ENCODE data around the gene PEX11B. TPM values are rescaled to one million over a fixed set of nuclear protein-coding genes. Genes with fewer than 3 reads are reported as not detected.

Gene PEX11B
- polyA plus RNA-seq, 1 donor (not counting 4 experiments of a cell fraction or from before 2014, with no cell fraction given), result 97.7 TPM

DNA sequence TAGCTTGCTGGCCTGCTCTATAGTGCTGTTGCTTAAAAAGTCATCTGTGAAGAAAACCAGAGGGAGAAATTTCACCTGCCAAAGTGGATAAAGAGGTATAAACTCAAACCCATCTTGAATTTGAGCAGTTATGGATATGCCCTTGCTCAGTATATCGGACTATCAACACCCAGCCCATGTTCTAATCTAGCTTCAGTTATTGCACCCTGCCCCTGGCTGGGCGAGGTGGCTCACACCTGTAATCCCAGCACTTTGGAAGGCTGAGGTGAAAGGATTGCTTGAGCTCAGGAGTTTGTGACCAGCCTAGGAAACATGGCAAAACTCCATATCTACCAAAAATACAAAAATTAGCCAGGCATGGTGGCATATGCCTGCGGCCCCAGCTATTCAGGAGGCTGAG is 26.0 kb upstream of the PEX11B start:
- no peak overlapping the region for H3K4me2 ChIP-seq (ENCODE audit: control insufficient read depth, extremely low read depth, insufficient read depth, low read depth, low read length)
- no peak overlapping the region for H3K4me3 ChIP-seq (ENCODE audit: control insufficient read depth in 2 of 3, extremely low read depth in 1 of 3, insufficient read depth in 2 of 3, low read depth in 1 of 3, low read length in 3 of 3)
- no peaks in the 10 kb centered on the region for H3K9me3 ChIP-seq (ENCODE audit: control insufficient read depth, low read depth, low read length)
- H3K79me2 ChIP-seq (ENCODE audit: control insufficient read depth, insufficient read depth, low read length), result no peaks in the 10 kb centered on the region
- dilution Hi-C loops (cut with MboI; ENCODE audit: extremely low pct_ligation_motif_present, low sequenced_read_pairs), result no loop called here
- TF ChIP-seq, protein P1, sequence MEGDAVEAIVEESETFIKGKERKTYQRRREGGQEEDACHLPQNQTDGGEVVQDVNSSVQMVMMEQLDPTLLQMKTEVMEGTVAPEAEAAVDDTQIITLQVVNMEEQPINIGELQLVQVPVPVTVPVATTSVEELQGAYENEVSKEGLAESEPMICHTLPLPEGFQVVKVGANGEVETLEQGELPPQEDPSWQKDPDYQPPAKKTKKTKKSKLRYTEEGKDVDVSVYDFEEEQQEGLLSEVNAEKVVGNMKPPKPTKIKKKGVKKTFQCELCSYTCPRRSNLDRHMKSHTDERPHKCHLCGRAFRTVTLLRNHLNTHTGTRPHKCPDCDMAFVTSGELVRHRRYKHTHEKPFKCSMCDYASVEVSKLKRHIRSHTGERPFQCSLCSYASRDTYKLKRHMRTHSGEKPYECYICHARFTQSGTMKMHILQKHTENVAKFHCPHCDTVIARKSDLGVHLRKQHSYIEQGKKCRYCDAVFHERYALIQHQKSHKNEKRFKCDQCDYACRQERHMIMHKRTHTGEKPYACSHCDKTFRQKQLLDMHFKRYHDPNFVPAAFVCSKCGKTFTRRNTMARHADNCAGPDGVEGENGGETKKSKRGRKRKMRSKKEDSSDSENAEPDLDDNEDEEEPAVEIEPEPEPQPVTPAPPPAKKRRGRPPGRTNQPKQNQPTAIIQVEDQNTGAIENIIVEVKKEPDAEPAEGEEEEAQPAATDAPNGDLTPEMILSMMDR (optimal IDR thresholded peaks at IDR 0.05 in 1 of 3, IDR thresholded peaks at IDR 0.05 in 1 of 3, conservative IDR thresholded peaks at IDR 0.05 in 1 of 3; ENCODE audit: extremely low read depth in 1 of 3, insufficient read depth in 2 of 3, low read length in 3 of 3), result no peak
- TF ChIP-seq EZH2 (IDR thresholded peaks at IDR 0.05; ENCODE audit: low read length), result no peak
- H3K4me1 ChIP-seq (ENCODE audit: control insufficient read depth, extremely low read depth, insufficient read depth, low read length), result no peaks in the 10 kb centered on the region
- FAIRE-seq, result no peak
- no peak overlapping the region for H3K9ac ChIP-seq (ENCODE audit: control insufficient read depth, extremely low read depth, insufficient read depth, low read length)
- H3K36me3 ChIP-seq (ENCODE audit: control insufficient read depth in 2 of 2, extremely low read depth in 1 of 2, insufficient read depth in 2 of 2, low read length in 2 of 2), result no peaks in the 10 kb centered on the region
- H4K20me1 ChIP-seq (ENCODE audit: control insufficient read depth, extremely low read depth, insufficient read depth, low read length), result no peaks in the 10 kb centered on the region
- DNase-seq (ENCODE audit: low read depth, low spot score), result no peak
- H3K27me3 ChIP-seq (ENCODE audit: control insufficient read depth, extremely low read depth, insufficient read depth, low read length), result no peaks in the 10 kb centered on the region
- no peak overlapping the region for H3K27ac ChIP-seq (ENCODE audit: control insufficient read depth, insufficient read depth, low read length)
- no peaks in the 10 kb centered on the region for H3K9me1 ChIP-seq (ENCODE audit: control insufficient read depth, extremely low read depth, insufficient read depth, low read length)
- H2AFZ ChIP-seq (ENCODE audit: control insufficient read depth, low read length), result no peak overlapping the region

DNA sequence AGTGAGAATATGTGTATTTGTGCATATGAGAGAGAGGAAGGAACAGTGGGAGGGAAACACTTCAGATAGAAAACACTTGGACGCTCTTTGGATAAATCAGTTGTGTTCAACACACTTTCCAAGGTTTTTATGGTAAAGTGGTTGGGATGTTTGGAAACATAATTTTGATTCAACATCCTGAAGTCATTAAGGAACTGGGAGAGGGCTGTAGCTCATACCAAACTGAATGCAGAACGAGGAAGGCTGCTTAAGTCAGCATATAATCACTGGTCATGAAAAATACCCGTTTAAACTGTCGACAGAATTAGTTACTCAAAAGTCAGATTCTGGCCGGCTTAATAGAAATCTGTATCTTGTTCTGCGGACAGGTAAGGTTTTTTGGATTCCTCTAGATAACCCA is 24.4 kb upstream of the PEX11B start:
- TF ChIP-seq EZH2 (IDR thresholded peaks at IDR 0.05; ENCODE audit: low read length), result no peak
- TF ChIP-seq, protein P1 (optimal IDR thresholded peaks at IDR 0.05 in 1 of 3, IDR thresholded peaks at IDR 0.05 in 1 of 3, conservative IDR thresholded peaks at IDR 0.05 in 1 of 3; ENCODE audit: extremely low read depth in 1 of 3, insufficient read depth in 2 of 3, low read length in 3 of 3), result no peak

More for the DNA sequence above, 24.4 kb upstream of the PEX11B start:
- DNase-seq (ENCODE audit: low read depth, low spot score) (no peak), FAIRE-seq (no peak)
- H3K9me1 ChIP-seq (ENCODE audit: control insufficient read depth, extremely low read depth, insufficient read depth, low read length), result no peaks in the 10 kb centered on the region
- no peaks in the 10 kb centered on the region for H3K4me1 ChIP-seq (ENCODE audit: control insufficient read depth, extremely low read depth, insufficient read depth, low read length)
- H3K4me2 ChIP-seq (ENCODE audit: control insufficient read depth, extremely low read depth, insufficient read depth, low read depth, low read length), result no peak overlapping the region
- H3K27me3 ChIP-seq (ENCODE audit: control insufficient read depth, extremely low read depth, insufficient read depth, low read length), result no peaks in the 10 kb centered on the region
- no peaks in the 10 kb centered on the region for H4K20me1 ChIP-seq (ENCODE audit: control insufficient read depth, extremely low read depth, insufficient read depth, low read length)
- no peaks in the 10 kb centered on the region for H3K9me3 ChIP-seq (ENCODE audit: control insufficient read depth, low read depth, low read length)
- H3K79me2 ChIP-seq (ENCODE audit: control insufficient read depth, insufficient read depth, low read length), result no peaks in the 10 kb centered on the region
- H3K27ac ChIP-seq (ENCODE audit: control insufficient read depth, insufficient read depth, low read length), result no peak overlapping the region
- H3K9ac ChIP-seq (ENCODE audit: control insufficient read depth, extremely low read depth, insufficient read depth, low read length), result no peak overlapping the region
- dilution Hi-C loops (cut with MboI; ENCODE audit: extremely low pct_ligation_motif_present, low sequenced_read_pairs), result no loop called here
- H3K4me3 ChIP-seq (ENCODE audit: control insufficient read depth in 2 of 3, extremely low read depth in 1 of 3, insufficient read depth in 2 of 3, low read depth in 1 of 3, low read length in 3 of 3), result no peak overlapping the region
- H3K36me3 ChIP-seq (ENCODE audit: control insufficient read depth in 2 of 2, extremely low read depth in 1 of 2, insufficient read depth in 2 of 2, low read length in 2 of 2), result no peaks in the 10 kb centered on the region
- H2AFZ ChIP-seq (ENCODE audit: control insufficient read depth, low read length), result no peak overlapping the region
